Stomach (tissue), 4 donors: Measurements from ENCODE around the gene GSTT2.
"Not testable (repeated sequence)": the region's sequence is repeated elsewhere in the genome, so short reads cannot be mapped to it uniquely, and the experiment has no call there.

Source experiments
- EP300 ChIP-seq: sonication (generic); formaldehyde crosslinking; IDR thresholded peaks from one replicate; pipeline ENCODE4 v1.6.1; 2017; ENCODE audit warnings: antibody characterized with exemption
- POLR2A ChIP-seq, 4 donors: fragments of 450-650 bp; IDR thresholded peaks; one replicate each; pipeline ENCODE4 v1.6.1; 2016; ENCODE audit warnings: antibody characterized with exemption in 4 of 4, control low read depth in 2 of 4, mild to moderate bottlenecking in 1 of 4, moderate library complexity in 1 of 4
- POLR2AphosphoS5 ChIP-seq, 3 donors: sonication (generic); formaldehyde crosslinking; IDR thresholded peaks; one replicate each; pipeline ENCODE4 v1.6.1; 2016; ENCODE audit warnings: antibody characterized with exemption in 3 of 3
- TF ChIP-seq, protein P1 (sequence below), 7 experiments: fragments of 450-650 bp in 4 of 7; fragments of 200-600 bp in 3 of 7; sonication (generic) in 3 of 7; IDR thresholded peaks; one replicate each; pipeline ENCODE4 v1.5.1; 2016 to 2019; ENCODE audit warnings: antibody characterized with exemption in 7 of 7, control low read depth in 2 of 7, mild to moderate bottlenecking in 1 of 7

DNA sequence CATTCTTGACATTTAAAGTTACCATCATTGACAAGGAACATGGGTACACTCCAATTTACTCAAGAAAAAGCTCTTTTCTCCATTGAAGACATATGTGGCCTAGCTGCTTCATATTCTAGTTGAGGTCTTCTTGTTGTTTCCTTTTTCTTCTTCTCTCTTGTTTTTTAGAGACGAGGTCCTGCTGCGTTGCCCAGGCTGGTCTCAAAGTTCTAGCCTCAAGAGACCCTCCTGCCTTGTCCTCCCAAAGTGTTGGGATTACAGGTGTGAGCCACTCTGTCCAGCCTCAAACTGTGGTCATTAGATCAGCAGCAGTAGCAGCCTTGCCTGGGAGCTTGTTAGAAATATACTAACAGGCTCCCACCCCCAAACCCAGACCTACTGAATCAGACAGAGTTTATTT is 13.1 kb downstream of the GSTT2 start:
- TF ChIP-seq POLR2AphosphoS5 (IDR thresholded peaks at IDR 0.05); POLR2A (IDR thresholded peaks at IDR 0.05); EP300: not testable (repeated sequence)
- TF ChIP-seq, protein P1, sequence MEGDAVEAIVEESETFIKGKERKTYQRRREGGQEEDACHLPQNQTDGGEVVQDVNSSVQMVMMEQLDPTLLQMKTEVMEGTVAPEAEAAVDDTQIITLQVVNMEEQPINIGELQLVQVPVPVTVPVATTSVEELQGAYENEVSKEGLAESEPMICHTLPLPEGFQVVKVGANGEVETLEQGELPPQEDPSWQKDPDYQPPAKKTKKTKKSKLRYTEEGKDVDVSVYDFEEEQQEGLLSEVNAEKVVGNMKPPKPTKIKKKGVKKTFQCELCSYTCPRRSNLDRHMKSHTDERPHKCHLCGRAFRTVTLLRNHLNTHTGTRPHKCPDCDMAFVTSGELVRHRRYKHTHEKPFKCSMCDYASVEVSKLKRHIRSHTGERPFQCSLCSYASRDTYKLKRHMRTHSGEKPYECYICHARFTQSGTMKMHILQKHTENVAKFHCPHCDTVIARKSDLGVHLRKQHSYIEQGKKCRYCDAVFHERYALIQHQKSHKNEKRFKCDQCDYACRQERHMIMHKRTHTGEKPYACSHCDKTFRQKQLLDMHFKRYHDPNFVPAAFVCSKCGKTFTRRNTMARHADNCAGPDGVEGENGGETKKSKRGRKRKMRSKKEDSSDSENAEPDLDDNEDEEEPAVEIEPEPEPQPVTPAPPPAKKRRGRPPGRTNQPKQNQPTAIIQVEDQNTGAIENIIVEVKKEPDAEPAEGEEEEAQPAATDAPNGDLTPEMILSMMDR (IDR thresholded peaks at IDR 0.05): not testable (repeated sequence)
